ENCODE measurements around the gene UTY. TPM values are rescaled to one million over a fixed set of nuclear protein-coding genes. Genes with fewer than 3 reads are reported as not detected.

UTY gene
- total and polyA plus RNA-seq, 4 donors, result 2.2 to 24.3 TPM; not detected in 2

- DNase-seq (ENCODE audit: low spot score), result no peak
- no peaks in the 10 kb centered on the region for H3K27me3 ChIP-seq (ENCODE audit: control insufficient read depth in 4 of 4, insufficient read depth in 4 of 4, low read length in 3 of 4)
- TF ChIP-seq TAF1 (conservative IDR thresholded peaks at IDR 0.05), result no peak
- TF ChIP-seq HNF4A (conservative IDR thresholded peaks at IDR 0.05), result no peak
- no peak for TF ChIP-seq ATF3 (IDR thresholded peaks at IDR 0.05)
- TF ChIP-seq YY1 (IDR thresholded peaks at IDR 0.05), result no peak
- TF ChIP-seq FOXA2 (IDR thresholded peaks at IDR 0.05), result no peak
- TF ChIP-seq RXRA (IDR thresholded peaks at IDR 0.05), result no peak
- TF ChIP-seq NR2F2 (IDR thresholded peaks at IDR 0.05), result no peak
- TF ChIP-seq CTCF (IDR thresholded peaks at IDR 0.05; ENCODE audit: low read depth, low read length, missing input control), result no peak
- no peak for TF ChIP-seq JUND (IDR thresholded peaks at IDR 0.05)
- no peak for TF ChIP-seq FOXA1 (IDR thresholded peaks at IDR 0.05)
- TF ChIP-seq RAD21 (IDR thresholded peaks at IDR 0.05), result no peak
- no peak for TF ChIP-seq MAX (IDR thresholded peaks at IDR 0.05)
- TF ChIP-seq GABPA (IDR thresholded peaks at IDR 0.05 in 1 of 2, conservative IDR thresholded peaks at IDR 0.05 in 1 of 2), result no peak
- TF ChIP-seq ZBTB33 (IDR thresholded peaks at IDR 0.05), result no peak
- no peak for TF ChIP-seq SP1 (IDR thresholded peaks at IDR 0.05)
- TF ChIP-seq EGR1 (IDR thresholded peaks at IDR 0.05; ENCODE audit: low read depth in 2 of 2), result no peak
- no peak for TF ChIP-seq REST (IDR thresholded peaks at IDR 0.05)
- no peak for TF ChIP-seq HNF4G (IDR thresholded peaks at IDR 0.05)
- no peaks in the 10 kb centered on the region for H3K4me1 ChIP-seq (ENCODE audit: control insufficient read depth in 4 of 4, insufficient read depth in 4 of 4, low read length in 3 of 4)
- H3K4me3 ChIP-seq (ENCODE audit: low read depth in 1 of 3, low read length in 3 of 3), result no peak overlapping the region
- WGBS, result 71% methylated on average over 5 of the region's 5 CpGs
- peaks cover 0 to 3% (median 0%) of the 10 kb centered on the region in 4 donors for H3K9me3 ChIP-seq (ENCODE audit: control insufficient read depth in 4 of 4, low read length in 3 of 4)
- H3K36me3 ChIP-seq (ENCODE audit: control insufficient read depth in 4 of 4, insufficient read depth in 3 of 4, low read depth in 1 of 4, low read length in 3 of 4), result no peaks in the 10 kb centered on the region
- no peak overlapping the region for H3K27ac ChIP-seq (ENCODE audit: low read depth in 1 of 2, low read length in 2 of 2)
- H3K9ac ChIP-seq (ENCODE audit: low read depth in 1 of 2, low read length in 2 of 2), result no peak overlapping the region
Observed at GRCh38 chrY:13210961-13211646, 268.7 kb downstream of the UTY start.
